Epithelial cell of umbilical artery (primary cell): ENCODE measurements around the gene ATP5MC2. TPM values are rescaled to one million over a fixed set of nuclear protein-coding genes. Genes with fewer than 3 reads are reported as not detected.

Source experiments
- total RNA-seq: library from RNA; depleted of rRNA; stranded (reverse); fragments of >200 nt; gene quantifications from 2 replicates; pipeline ENCODE4 v1.2.3, GENCODE V29; 2014

ATP5MC2 gene
- 131 and 139 TPM in 2 replicates for total RNA-seq

GRCh38 chr12:53675701-53676607 lies at the start of gene ATP5MC2:
Gene ATP5MC2 (minus strand): TSS chr12:53676083. CDS start chr12:53672614, 3,469 bp downstream.

DNA sequence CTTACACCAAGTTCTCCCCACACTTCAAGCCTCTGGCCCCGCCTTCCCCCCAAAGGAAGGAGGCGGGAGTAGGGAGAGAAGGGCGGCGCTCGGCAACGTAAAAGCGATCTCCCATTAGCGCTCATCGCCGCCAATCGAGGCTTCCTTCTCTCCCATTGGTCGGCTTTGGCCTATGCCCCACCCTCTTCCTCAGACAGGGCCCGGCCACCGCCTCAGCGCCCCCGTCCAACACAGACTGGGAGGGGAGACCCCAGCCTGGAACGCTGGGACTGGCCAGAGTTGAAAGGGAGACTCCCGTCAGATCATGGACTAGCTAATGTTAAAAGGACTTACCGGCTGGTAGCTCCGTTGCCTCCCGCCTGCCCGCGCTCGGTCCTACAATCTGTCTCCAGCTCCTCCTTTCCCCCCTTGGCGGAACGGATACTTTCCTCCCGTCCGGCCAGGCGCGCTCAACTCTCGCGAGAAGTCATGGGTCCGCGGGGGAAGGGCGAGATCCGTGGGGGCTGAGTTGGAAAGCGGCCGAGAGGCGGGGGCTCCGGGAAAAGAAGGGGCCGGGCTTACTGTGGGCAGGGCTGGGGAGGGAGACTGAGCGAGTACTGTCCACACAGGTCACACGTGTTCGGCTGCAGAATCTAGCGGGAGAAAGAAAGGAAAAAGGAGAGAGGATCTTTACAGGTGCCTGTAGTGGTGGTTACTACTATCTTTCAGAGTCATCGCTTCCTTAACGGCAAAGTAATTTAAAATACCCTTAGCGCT lies 49.8 kb downstream of the ATP5MC2 start, which contains the start of gene ATF7:
Gene ATF7 (minus strand): TSS at position 437 of the 756 bp plus-strand sequence. CDS start 25,382 bp downstream, outside the sequence.

Other genes with a start within 250 kb of the ATP5MC2 start
- 20.4 and 20.8 TPM in 2 replicates for gene PRR13, start 234.3 kb downstream of the ATP5MC2 start, total RNA-seq
- gene PCBP2, start 224.0 kb downstream of the ATP5MC2 start, total RNA-seq, result 264 and 269 TPM in 2 replicates
- 16.4 and 16.6 TPM in 2 replicates for gene MAP3K12, start 176.6 kb downstream of the ATP5MC2 start, total RNA-seq
- gene TARBP2, start 174.8 kb downstream of the ATP5MC2 start, total RNA-seq, result 53.3 and 57.5 TPM in 2 replicates
- not detected in 2 replicates for gene NPFF, start 168.6 kb downstream of the ATP5MC2 start, total RNA-seq
- gene ATF7, start 49.7 kb downstream of the ATP5MC2 start, total RNA-seq, result 8.8 and 10.4 TPM in 2 replicates
- 44.2 and 80.2 TPM in 2 replicates for gene CALCOCO1, start 51.4 kb upstream of the ATP5MC2 start, total RNA-seq
- not detected in 2 replicates for gene CISTR, start 75.9 kb upstream of the ATP5MC2 start, total RNA-seq